M059J (cell line): ENCODE data around the gene KIAA0753. TPM values are rescaled to one million over a fixed set of nuclear protein-coding genes. Genes with fewer than 3 reads are reported as not detected.
"Not testable (repeated sequence)": the region's sequence is repeated elsewhere in the genome, so short reads cannot be mapped to it uniquely, and the experiment has no call there.

ENCODE experiments used
- DNase-seq: peaks from one replicate; pipeline ENCODE4 v3.0.0-alpha.2; 2012; ENCODE audit warnings: low read depth
- total RNA-seq: library from RNA; depleted of rRNA; stranded (reverse); fragments of >200 nt; shearing (Covaris generic); gene quantifications from 2 replicates; pipeline ENCODE4 v1.2.3, GENCODE V29; 2014

The KIAA0753 gene
- total RNA-seq, 1 experiment from 2014 or later = 12.9 TPM

DNA sequence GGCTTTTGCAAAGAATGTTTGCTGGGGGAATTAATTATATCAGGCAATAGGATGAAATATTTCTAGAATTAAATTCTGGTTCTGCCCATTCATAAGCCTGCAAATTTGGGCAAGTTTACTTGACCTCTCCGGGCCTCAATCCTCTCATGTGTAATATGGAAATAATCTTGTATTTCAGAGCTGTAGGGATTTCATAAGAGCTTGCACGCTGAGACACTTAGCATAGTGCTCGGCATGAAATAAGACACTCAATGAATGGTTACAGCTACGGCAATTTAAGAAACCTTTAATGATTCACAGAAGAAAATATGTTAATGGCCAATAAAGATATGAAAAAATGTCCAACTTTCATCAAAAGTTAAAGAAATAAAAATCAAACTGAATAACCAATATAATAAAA, 43.6 kb downstream of the KIAA0753 start:
- DNase-seq = no peak

DNA sequence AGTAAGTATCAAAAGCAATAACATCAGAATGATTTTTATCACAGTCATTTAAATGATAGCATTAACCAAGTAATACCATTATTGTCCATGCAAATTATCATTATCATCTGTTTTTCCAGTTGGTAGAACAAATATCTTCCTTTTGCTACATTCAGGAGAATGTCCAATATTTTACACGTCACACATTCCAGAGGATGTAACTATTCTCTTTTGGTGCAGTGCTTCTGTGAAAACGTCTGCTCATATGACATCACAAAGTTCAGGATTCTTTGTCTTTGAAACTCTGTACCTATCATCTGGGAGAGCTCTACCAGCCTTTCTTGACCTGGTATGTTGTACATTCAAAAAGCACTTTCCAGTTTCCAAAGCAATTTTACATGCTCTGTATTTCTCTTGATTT, 44.0 kb downstream of the KIAA0753 start:
- no peak for DNase-seq

DNA sequence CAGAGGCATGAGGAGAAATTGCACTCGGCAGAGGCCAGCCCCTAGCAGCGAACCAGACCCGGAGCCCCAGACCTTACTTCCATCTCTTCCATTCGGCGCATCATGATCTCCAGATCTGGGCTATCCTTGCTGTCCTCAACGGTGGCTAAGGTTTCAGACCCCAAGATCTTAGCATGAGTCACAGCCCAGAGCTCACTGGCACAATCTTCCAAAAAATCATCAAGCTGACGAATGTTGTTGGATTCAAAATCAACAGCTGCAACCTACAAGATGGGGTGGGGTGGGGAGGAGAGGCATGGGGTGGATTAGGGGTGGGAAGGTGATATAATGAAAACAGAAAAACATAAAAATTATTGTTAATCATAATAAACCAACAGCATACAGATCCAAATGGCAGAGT, 44.4 kb downstream of the KIAA0753 start:
- DNase-seq = no peak

DNA sequence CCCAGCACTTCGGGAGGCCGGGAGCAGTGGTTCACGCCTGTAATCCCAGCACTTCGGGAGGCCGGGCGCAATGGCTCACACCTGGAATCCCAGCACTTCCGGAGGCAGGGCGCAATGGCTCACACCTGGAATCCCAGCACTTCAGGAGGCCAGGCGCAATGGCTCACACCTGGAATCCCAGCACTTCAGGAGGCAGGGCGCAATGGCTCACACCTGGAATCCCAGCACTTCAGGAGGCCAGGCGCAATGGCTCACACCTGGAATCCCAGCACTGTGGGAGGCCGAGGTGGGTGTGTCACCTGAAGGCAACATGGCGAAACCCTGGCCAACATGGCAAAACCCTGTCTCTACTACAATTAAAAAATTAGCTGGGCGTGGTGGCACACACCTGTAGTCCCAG, 47.1 kb downstream of the KIAA0753 start:
- DNase-seq = not testable (repeated sequence)

DNA sequence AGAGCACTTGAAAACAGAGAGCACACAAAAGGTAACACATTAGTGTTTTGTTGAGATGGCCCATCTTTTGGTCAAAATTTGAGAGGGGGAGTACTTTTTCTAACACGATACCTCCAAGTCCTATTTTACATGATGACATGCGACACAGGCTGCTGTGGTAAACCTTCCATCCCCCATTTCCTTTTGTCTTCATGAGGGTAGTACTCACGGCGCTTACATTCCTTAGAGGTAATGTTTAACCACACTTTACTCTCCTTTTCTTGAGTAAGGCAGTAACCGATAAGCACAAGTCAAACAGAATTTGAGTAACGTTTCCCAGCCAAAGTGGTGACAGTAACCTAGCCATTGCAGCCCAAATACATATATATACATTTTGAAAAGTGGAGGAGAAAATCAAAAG, 48.3 kb downstream of the KIAA0753 start:
- peak; percentile 77 for DNase-seq

DNA sequence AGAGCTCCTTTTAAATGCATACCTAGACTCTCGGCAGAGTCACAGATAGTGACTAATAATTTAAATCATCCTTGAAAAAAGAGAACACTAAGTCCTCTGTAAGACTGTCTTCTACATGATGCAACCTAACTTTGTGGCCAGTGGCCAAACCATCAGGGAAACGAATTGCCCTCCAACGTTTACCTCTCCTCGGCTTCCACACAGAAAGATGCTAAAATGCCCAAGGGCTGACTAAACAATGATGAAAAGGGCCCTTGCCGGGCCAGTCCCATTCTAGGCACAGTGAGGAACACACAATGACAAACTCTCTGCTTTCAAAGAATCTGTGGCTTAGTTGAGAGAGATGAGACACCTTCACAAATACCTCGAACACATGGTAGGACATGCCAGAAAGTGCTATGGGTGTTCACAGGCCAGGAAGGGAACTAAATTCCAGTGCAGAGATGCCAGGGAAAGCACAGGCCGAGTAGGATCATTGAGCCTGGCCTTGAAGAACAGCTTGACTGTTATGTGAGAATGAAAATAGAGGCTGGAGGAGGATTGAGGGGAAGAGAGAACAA, 48.8 kb downstream of the KIAA0753 start:
- peak; percentile 95 for DNase-seq

DNA sequence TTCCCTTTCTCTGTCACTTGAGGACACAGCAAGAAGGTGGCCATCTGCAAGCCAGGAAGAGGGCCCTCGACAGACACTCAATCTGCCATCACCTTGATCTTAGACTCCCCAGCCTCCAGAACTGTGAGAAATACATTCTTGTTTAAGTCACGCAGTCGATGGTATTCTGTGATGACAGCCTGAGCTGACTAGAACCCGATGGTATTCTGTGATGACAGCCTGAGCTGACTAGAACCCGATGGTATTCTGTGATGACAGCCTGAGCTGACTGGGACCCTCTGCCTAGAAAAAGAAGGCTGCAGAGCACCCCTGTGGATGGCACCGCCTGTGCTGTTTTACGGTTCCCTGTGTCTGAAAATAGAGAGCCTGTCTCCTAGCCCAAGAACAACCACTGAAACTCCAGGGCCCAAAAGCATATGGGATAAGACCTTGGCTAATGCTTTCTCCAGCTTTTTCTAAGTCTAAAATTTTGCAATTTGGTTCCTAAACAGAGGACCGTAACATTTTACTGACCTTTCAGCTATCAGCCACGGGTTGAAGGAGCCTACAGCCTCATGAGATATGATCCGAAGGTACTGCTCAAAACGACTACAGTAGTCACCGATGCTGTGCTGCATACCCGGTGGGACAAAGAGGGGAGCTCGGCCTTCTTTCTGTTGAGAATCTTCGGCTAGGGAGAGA, 51.1 kb downstream of the KIAA0753 start:
- DNase-seq = no peak

DNA sequence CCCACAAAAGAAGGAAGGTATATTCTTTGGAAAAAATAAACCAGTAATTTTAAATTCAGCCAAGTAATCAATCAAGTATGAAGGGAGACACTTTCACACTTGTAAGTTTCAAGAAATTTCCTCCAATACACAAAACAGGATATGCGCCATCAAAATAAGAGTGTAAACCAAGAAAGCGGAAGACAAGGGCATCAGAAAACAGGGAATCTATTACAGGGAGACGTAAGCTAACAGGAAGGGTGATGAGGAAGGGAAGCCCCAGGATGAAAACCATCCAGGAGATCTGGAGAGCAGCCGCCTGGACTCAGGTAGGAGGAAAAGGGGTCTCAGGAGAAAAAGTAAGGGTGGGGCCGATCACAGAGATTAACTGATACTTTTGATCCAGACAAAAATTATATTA, 52.3 kb downstream of the KIAA0753 start:
- DNase-seq = no peak

DNA sequence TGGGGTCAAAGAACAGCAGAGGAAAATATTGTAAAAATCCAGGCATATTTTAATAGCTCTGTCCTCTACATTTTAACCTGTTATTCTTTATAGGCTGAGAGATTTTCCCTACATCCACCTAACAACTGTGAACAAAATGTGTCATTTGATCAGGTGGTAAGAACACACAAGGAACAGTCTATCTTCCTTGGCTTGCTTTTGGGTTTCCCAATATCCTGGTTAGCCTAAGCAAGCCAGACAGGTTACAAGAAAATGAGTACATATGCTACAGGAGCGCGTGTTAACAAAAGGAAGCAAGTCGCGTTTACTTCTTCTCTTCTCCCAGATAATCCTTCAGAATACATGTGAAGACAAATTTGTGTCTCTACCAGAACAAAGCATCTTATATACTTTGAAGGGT, 53.2 kb downstream of the KIAA0753 start:
- no peak for DNase-seq

DNA sequence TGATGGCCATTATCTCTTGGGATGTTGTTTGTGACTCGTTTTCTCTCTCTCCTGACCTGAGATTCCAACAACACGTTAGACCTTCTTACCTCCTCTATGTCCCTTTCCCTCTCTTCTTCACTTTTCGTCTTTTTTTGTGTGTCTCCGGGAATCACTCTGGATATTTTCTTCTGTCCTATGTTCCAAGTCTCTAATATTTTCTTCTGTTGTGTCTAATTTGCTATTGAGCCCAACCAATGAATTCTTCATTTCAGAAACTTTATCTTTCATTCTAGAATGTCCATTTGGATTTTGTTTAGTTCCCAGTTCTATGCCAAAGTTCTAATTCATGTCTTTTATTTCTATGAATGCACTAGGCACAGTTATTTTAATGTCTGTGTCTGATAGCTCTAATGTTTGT, 57.1 kb downstream of the KIAA0753 start:
- DNase-seq = no peak

DNA sequence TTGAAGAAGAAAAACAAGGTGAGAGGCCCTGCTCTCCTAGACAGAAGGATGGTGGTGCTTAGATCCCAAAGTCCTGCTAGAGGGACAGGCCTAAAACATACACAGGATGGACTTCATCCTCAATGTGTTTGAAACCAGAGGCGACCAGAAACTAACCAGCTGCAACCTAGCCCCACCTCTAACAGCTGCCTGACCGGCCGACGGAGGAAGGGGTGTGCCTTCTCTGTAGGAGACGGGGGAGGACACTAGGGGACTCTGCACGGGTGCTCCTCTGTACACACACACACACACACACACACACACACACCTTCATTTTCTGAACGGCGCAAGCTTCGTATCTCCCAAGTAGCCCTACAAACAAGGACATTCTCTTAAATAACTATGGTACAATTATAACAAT, 59.9 kb downstream of the KIAA0753 start:
- no peak for DNase-seq

DNA sequence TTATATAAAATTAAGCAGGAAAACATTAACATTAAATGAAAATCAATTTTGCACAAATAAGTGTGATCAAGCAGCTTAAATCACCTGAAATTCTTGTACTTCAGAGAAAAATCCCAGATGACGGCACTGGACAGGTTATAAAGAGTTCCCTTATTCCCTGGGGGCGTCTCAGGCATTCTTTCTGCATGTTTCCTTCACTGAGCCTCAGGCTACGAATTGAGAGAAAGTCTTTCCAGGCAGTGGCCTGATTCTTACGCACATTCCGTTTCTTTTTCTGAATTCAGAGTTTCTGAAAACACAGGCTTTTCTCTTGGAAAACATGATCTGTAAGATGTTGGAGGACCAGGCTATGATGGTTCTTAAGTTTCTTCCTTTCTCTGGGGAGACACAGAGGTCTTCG, 62.0 kb downstream of the KIAA0753 start:
- no peak for DNase-seq

DNA sequence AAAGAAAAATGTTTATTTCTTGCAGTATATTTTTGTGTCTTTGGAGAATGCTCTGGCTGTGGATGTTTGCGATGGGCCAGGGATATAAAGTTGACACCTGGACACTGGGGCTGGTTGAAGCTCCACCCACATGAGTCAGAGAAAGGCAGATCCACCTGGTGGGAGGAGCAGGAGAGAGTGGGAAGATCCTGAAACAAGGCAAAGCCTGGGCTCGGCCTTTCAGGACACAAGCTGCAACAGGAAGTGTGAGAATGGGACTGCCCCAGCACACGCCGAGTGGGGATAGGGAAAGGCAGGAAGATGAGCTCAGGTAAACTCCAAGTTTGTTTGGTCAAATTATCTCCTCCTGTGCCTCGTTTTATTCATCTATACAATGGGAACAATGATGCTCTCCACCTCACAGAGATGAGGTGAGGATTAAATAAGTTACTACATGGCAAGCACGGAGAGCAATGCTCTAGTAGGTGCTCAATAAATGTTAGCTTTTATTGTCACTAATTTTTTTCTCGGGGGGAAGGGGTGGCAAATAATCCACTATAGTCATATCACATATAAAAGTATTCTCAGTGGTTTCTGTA, 62.7 kb downstream of the KIAA0753 start:
- no peak for DNase-seq

DNA sequence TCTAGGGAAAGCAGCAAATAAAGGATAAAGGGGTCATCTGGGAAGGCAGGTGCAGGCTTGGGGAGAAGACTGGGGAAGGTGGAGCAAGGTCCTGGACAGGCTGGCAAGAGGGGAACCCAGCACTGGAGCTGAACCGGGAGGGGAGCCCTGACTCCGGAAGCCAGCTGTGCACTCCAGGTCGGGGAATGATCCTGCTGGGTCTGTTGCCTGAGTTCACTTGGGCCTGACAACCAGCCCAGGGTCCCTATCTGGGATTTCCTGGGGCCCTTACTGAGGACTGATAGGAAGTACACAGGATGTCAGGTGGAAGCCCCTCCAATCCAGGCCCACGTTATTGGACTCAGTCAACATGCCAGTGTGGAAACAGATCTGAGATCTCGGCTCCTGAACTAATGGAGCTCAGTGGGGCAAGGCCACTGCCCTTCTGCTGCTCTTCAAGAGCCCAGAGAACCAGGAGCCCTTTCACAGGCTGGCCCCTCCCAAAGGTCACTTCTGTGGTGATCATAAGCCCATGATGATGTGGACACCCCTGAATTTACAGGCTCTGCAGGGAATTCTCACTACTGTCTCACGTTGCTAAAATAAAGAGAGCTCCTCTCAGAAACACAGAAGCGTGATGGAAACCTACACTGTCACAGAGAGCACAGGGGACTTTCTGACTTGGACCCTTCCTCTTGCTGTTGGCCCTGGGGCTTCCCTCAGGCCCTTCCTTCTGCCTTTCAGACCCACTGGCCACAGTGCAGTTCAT, 64.3 kb downstream of the KIAA0753 start:
- DNase-seq = no peak

DNA sequence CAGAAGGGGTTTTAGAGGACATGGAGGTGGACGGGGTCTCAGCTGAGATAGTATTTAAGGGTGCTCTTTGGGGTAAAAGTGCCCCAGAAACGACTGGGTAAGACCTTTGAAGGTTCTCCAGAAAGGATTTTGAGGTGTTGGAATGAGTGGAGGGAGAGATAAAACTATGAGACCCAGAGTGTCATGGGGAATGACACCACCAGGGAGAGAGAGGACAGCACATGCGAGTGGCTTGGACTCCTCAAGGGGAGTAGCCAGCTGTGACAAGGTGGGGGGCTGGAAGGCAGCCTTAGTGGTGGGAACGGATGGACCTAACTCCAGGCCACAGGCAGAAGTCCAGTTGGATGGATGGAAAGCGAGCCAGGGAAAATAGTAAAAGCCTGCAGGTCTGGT, 64.9 kb downstream of the KIAA0753 start:
- no peak for DNase-seq

DNA sequence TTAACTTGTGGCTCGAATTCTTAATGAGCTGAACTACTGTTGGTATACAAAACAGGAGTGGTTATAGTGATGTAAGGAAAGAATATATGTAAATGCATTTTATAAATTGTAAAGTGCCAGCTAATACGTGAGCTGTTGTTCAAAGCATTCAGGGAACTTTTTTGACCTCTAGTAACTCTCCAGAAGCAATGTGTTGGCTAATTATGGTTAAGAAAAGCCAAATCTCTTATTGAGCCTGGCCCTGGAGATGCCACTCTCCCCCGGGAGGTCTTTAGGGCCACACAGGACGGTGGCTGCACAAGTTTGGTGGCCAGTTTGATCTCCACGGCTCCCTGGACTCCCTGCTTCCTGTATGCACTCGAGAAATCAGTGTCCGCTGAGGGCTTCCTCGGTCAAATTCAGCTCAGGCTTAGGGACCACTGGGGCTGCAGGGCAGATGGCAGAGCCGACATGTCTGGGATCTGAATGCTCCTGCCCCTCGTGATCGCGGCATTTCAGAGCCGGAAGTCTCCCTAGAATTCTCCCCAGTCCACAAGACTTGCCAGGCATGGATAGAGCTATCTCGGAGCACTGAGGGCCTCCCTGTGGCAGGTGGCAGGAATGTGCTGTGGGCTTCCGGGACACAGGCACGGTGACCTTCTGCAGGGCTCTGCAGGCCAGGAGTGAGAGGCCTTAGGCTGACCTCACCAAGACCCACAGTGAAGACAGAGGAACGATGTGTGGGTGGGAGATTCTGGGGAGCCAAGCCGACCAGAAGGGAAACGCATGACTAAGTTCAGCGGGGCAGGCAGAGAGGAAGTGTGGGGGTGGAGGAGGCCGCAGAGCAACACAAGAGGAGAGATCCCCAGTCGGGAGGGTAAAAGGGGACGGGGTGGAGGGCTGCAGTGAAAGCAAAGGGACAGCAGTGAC, 65.6 kb downstream of the KIAA0753 start:
- DNase-seq = peak; percentile 25

DNA sequence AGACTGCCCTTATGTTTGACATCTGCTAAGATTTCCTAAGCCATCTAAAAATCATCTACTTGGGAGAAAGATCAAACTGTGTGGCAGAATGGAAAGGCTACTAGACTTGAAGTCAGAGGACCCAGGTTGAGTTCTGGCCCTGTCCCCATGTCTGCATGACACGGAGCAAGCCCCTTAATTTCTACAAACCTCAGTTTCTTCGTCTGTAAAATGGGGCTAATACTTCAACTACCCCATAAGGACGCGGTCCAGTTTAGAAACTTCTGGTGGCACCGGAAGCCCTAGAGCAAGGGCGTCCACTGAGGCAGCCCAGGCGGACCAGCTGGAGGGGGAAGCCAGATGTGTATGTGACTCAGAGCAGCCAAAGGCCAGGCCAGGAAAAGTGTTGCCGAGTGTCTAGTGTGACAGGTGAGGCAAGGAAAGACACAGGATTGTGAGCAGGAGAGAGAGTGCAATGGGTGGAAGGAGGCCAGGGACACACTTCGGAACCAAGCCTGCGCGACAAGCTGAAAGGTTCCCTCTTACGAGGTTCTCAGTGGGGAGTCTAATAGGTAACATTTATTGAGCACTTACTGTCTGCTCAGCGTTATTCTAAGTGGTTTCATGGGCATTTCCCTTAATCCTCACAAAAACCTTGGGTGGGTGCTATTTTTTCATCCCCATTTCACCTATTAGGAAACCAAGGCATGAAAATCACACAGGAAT, 66.4 kb downstream of the KIAA0753 start:
- no peak for DNase-seq

DNA sequence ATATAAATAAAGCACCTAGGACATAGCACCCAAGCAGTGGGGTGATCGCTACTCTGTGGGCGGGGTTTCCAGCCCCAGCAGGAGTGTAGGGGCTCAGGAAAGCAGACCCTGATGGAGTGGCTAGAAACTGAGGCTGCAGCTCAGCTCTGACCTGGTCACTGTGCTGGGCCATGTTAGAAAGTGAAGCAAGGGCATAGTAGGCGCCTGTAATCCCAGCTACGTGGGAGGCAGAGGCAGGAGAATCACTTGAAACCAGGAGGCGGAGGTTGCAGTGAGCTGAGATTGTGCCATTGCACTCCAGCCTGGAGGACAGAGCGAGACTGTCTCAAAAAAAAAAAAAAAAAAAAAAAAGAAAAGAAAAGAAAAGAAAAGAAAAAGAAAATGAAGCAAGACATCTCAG, 67.0 kb downstream of the KIAA0753 start:
- DNase-seq = not testable (repeated sequence)

DNA sequence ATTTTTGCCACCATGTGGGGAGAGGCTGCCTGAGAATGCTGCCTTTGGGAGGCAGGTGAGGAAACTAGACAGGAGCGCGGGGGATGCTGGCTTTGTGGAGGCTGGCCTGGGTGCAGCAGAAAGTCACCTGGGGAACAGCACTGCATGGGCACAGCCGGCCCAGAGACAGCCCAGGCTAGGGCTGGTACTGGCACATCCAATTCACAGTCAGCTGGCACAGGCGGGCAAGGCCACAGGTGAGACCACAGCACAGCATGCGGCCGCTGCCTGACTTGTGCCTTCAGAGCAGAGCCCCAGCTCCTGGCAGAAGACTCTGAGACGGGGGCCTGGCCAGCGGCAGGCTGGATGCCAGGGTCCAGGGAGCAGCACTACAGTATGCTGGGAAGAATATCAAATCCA, 67.5 kb downstream of the KIAA0753 start:
- no peak for DNase-seq

DNA sequence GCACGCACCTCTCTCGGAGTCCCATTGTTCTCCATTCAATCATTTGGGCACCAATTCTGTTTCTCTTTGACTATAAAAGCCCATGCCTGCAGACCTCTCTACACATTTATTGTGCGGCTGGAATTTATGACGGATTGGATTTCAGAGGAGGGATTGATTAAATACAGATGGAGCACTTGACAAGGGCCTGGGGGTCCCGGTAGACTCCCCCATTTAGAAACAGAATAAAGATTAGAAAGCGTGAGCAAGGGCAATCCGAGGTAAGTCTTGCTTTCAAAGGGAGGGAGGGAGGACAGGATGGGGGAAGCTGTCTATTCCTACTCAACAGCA, 69.1 kb downstream of the KIAA0753 start:
- DNase-seq = no peak

DNA sequence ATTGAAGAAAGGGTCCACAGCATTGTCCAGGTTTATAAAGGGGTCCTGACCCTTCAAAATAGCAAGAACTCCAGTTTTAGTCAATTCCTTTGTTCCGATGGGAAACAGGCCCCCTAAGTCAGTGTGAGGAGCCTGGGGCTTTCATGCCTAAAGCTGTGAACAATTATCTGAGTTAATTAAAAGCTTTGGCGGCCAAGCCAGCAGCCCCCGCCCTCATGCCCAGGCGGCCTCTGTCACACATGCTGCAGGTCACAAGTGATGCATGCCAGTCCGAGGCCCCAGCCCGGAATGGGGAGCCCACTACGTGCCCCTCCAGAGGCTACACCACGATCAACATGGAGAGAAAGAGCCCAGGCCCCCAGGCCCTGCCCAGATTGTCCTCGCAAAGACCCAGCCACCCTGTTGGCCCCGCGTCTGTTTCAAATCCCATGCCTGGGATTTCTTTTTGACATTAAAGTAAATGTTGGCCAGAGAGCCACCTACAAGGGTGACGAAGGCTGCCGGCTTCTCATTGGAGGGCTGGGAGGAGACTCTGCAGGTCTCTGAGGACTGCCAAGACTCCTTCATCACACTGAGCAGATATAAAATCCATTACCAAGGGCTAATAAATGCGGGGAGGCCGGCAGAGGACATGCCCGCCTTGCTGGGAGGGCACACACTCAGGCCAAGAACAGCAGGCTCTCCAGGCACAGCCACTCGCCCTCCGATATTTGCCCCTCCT, 69.6 kb downstream of the KIAA0753 start:
- DNase-seq = no peak
